K562 (cell line): ENCODE data around the gene ADTRP. TPM values are rescaled to one million over a fixed set of nuclear protein-coding genes. Genes with fewer than 3 reads are reported as not detected.

Experiments
- ADNP ChIP-seq: fragments of 200-800 bp; sonication (Bioruptor generic); IDR thresholded peaks from 2 replicates; pipeline ENCODE4 v1.6.1; 2016; ENCODE audit warnings: missing genetic modification characterization, missing compliant biosample characterization
- ATF1 ChIP-seq, 2 experiments: fragments of 450-650 bp in 1 of 2; IDR thresholded peaks; 2 replicates each; pipeline ENCODE4 v1.6.1; 2016; ENCODE audit warnings: missing compliant biosample characterization in 1 of 2, missing genetic modification characterization in 1 of 2
- BHLHE40 ChIP-seq: IDR thresholded peaks from 2 replicates; pipeline ENCODE4 v1.6.1; 2011; ENCODE audit warnings: low read length, improper control_type of control experiment
- BRD9 ChIP-seq: fragments of 450-650 bp; IDR thresholded peaks from 2 replicates; pipeline ENCODE4 v1.6.1; 2018; ENCODE audit warnings: low read depth; ENCODE audit not compliant: partially characterized antibody
- CBFA2T2 ChIP-seq: fragments of 450-650 bp; conservative IDR thresholded peaks from 2 replicates; pipeline ENCODE4 v1.6.1; 2017; ENCODE audit warnings: mild to moderate bottlenecking
- CBX3 ChIP-seq, 2 experiments: IDR thresholded peaks; 1 replicate in 1 of 2; 2 replicates in 1 of 2; pipeline ENCODE4 v1.6.1; 2012; ENCODE audit warnings: inconsistent platforms in 2 of 2, low read length in 2 of 2, borderline replicate concordance in 1 of 2, control low read depth in 1 of 2
- CTBP1 ChIP-seq: fragments of 450-650 bp; IDR thresholded peaks from 2 replicates; pipeline ENCODE4 v1.6.1; 2016; ENCODE audit warnings: borderline replicate concordance
- CTCFL ChIP-seq: IDR thresholded peaks from 2 replicates; pipeline ENCODE4 v1.6.1; 2011; ENCODE audit warnings: borderline replicate concordance, low read depth, mild to moderate bottlenecking, moderate library complexity, low read length; ENCODE audit not compliant: insufficient read depth, poor library complexity, severe bottlenecking
- ELF1 ChIP-seq: fragments of 200-800 bp; sonication (Bioruptor generic); IDR thresholded peaks from 2 replicates; pipeline ENCODE4 v1.6.1; 2016; ENCODE audit warnings: missing genetic modification characterization, missing compliant biosample characterization
- EP300 ChIP-seq: IDR thresholded peaks from 2 replicates; pipeline ENCODE4 v1.6.1; 2012; ENCODE audit warnings: low read length, improper control_type of control experiment
- ESRRA ChIP-seq: fragments of 450-650 bp; IDR thresholded peaks from 2 replicates; pipeline ENCODE4 v1.6.1; 2014; ENCODE audit warnings: low read depth, mild to moderate bottlenecking, moderate library complexity, borderline replicate concordance
- GATAD2A ChIP-seq: fragments of 450-650 bp; IDR thresholded peaks from 2 replicates; pipeline ENCODE4 v1.6.1; 2017
- HDAC2 ChIP-seq: fragments of 450-650 bp; IDR thresholded peaks from 2 replicates; pipeline ENCODE4 v1.6.1; 2016; ENCODE audit warnings: mild to moderate bottlenecking
- NR2C1 ChIP-seq, 2 experiments: fragments of 450-650 bp; IDR thresholded peaks; 2 replicates each; pipeline ENCODE4 v1.6.1; 2017; ENCODE audit warnings: mild to moderate bottlenecking in 2 of 2, antibody characterized with exemption in 1 of 2, inconsistent platforms in 1 of 2, missing compliant biosample characterization in 1 of 2, missing genetic modification characterization in 1 of 2
- OTX1 ChIP-seq: fragments of 450-650 bp; formaldehyde crosslinking; IDR thresholded peaks from 2 replicates; pipeline ENCODE4 v1.4.0; 2022; ENCODE audit warnings: mild to moderate bottlenecking
- PHB2 ChIP-seq: fragments of 450-650 bp; IDR thresholded peaks from 2 replicates; pipeline ENCODE4 v1.6.1; 2017; ENCODE audit warnings: low read depth
- POLR2A ChIP-seq: fragments of 450-650 bp; conservative IDR thresholded peaks from 2 replicates; pipeline ENCODE4 v1.6.1; 2016
- PRPF4 ChIP-seq: fragments of 200-400 bp; formaldehyde crosslinking; IDR thresholded peaks from one replicate; pipeline ENCODE4 v1.6.1; 2017; ENCODE audit warnings: low read length, low read depth, mild to moderate bottlenecking; ENCODE audit not compliant: insufficient read depth, poor library complexity, severe bottlenecking
- SMARCC2 ChIP-seq: fragments of 450-650 bp; IDR thresholded peaks from 2 replicates; pipeline ENCODE4 v1.6.1; 2017; ENCODE audit warnings: antibody characterized with exemption, moderate library complexity, mild to moderate bottlenecking, low read depth
- SPI1 ChIP-seq: IDR thresholded peaks from 2 replicates; pipeline ENCODE4 v1.6.1; 2011; ENCODE audit warnings: low read depth, low read length, control low read depth, borderline replicate concordance
- ZBTB8A ChIP-seq: fragments of 450-650 bp; IDR thresholded peaks from 2 replicates; pipeline ENCODE4 v1.6.1; 2018; ENCODE audit warnings: mild to moderate bottlenecking, moderate library complexity; ENCODE audit not compliant: partially characterized antibody
- ZC3H4 ChIP-seq: sonication (generic); formaldehyde crosslinking; IDR thresholded peaks from 2 replicates; pipeline ENCODE4 v1.9.0; 2021; ENCODE audit warnings: missing genetic modification reagents, borderline replicate concordance
- ZNF395 ChIP-seq: fragments of 200-800 bp; sonication (Bioruptor generic); IDR thresholded peaks from 2 replicates; pipeline ENCODE4 v1.6.1; 2017; ENCODE audit warnings: missing genetic modification characterization, missing compliant biosample characterization
- ZNF584 ChIP-seq: fragments of 200-800 bp; sonication (Bioruptor generic); IDR thresholded peaks from 2 replicates; pipeline ENCODE4 v1.6.1; 2016; ENCODE audit warnings: low read depth, mild to moderate bottlenecking, missing genetic modification characterization, missing compliant biosample characterization
- ZNF589 ChIP-seq: fragments of 200-800 bp; sonication (Bioruptor generic); IDR thresholded peaks from 2 replicates; pipeline ENCODE4 v1.6.1; 2016; ENCODE audit warnings: low read depth, missing genetic modification characterization, missing compliant biosample characterization
- ZNF696 ChIP-seq: fragments of 250-450 bp; sonication (Bioruptor Pico); conservative IDR thresholded peaks from 2 replicates; pipeline ENCODE4 v1.4.0; 2020; ENCODE audit warnings: mild to moderate bottlenecking, moderate library complexity
- ZNF830 ChIP-seq: fragments of 250-450 bp; sonication (Bioruptor Pico); IDR thresholded peaks from 2 replicates; pipeline ENCODE4 v1.5.0; 2021; ENCODE audit warnings: mild to moderate bottlenecking
- polyA plus RNA-seq, 8 experiments: library from polyadenylated mRNA; depleted of rRNA in 4 of 8; stranded (reverse) in 5 of 8; unstranded in 3 of 8; fragments of >200 nt; fragmentation: Nextera tagmentation in 2 of 8; fragmentation: Illumina TruSeq in 1 of 8; extraction: Ambion mirVana in 2 of 8; extraction: Trizol in 1 of 8; gene quantifications; 2 replicates each; pipeline versions ENCODE4 v1.2.1 to v1.2.3, GENCODE V29; 2011 to 2014; ENCODE audit warnings: inconsistent platforms in 1 of 8, missing spikeins in 1 of 8
- total RNA-seq, 7 experiments: library from RNA; depleted of rRNA in 6 of 7; stranded (reverse); fragments of >200 nt in 6 of 7; fragmentation: Illumina TruSeq in 2 of 7; extraction: Trizol in 2 of 7; gene quantifications; 2 replicates each; pipeline versions ENCODE4 v1.2.1 to v1.2.3, GENCODE V29; 2011 to 2021; ENCODE audit warnings: low replicate concordance in 1 of 7

Gene ADTRP
- total and polyA plus RNA-seq, 9 of the 15 experiments (the other 6 are each of a cell fraction or from before 2014, with no cell fraction given): 7.4 to 24.0 (median 13.6) TPM

- peak in 1 of 2 experiments; percentile 10; a peak in 1 of 3 replicates for TF ChIP-seq CBX3 (IDR thresholded peaks at IDR 0.05; ENCODE audit: borderline replicate concordance in 1 of 2, low read length in 2 of 2)
- no peak for TF ChIP-seq OTX1 (CRISPR knock-in tag)
- no peak for TF ChIP-seq CTCFL
- peak; percentile 49 for TF ChIP-seq CBFA2T2
- TF ChIP-seq NR2C1 (IDR thresholded peaks at IDR 0.05): no peak
- TF ChIP-seq NR2C1 (tag; IDR thresholded peaks at IDR 0.05): peak; percentile 15; the same call in 1 of the 2 replicates
- TF ChIP-seq SPI1: peak; percentile 79
- peak; percentile 22; the same call in 1 of the 2 replicates for TF ChIP-seq ADNP (tag)
- no peak; the same call in 1 of the 2 replicates for TF ChIP-seq ESRRA
- no peak for TF ChIP-seq ZNF696 (CRISPR knock-in tag)
- TF ChIP-seq GATAD2A: peak; percentile 64; the same call in 1 of the 2 replicates
- peak; percentile 44 for TF ChIP-seq BRD9
- TF ChIP-seq SMARCC2: peak; percentile 46; the same call in 1 of the 2 replicates
- 0 out of 2 replicates have a peak, but pooled peaks have one; percentile 29 for TF ChIP-seq ZNF395 (CRISPR knock-in tag)
- TF ChIP-seq HDAC2: peak; percentile 30; the same call in 1 of the 2 replicates
- TF ChIP-seq PHB2: no peak
- peak; percentile 53; the same call in 1 of the 2 replicates for TF ChIP-seq CTBP1
- peak; percentile 42; the same call in 1 of the 2 replicates for TF ChIP-seq BHLHE40
- peak; percentile 40; the same call in 1 of the 2 replicates for TF ChIP-seq ZNF589 (CRISPR knock-in tag)
- no peak for TF ChIP-seq PRPF4
- TF ChIP-seq ZBTB8A: peak; percentile 39
- peak; percentile 41; the same call in 1 of the 2 replicates for TF ChIP-seq EP300
- no peak for TF ChIP-seq ATF1 (CRISPR knock-in tag; IDR thresholded peaks at IDR 0.05)
- peak; percentile 73 for TF ChIP-seq ATF1 (tag; IDR thresholded peaks at IDR 0.05)
- TF ChIP-seq ELF1: peak; percentile 72
- TF ChIP-seq ZC3H4: no peak
- no peak for TF ChIP-seq ZNF830
- TF ChIP-seq ZNF584: 0 out of 2 replicates have a peak, but pooled peaks have one; percentile 29
- peak; percentile 53 for TF ChIP-seq POLR2A
Measured at GRCh38 chr6:11778648-11779328, at the start of gene ADTRP (continued).
